CD14-positive monocyte (primary cell): Measurements from ENCODE around the gene ACSL6. TPM values are rescaled to one million over a fixed set of nuclear protein-coding genes. Genes with fewer than 3 reads are reported as not detected.

Experiments used
- DNase-seq, 3 donors: peaks; one replicate each; pipeline ENCODE4 v3.0.0-alpha.2; 2011 to 2022
- H2AFZ ChIP-seq: 2 replicates; pipeline ENCODE4 v1.6.0; 2012; ENCODE audit warnings: mild to moderate bottlenecking, low read depth, low read length, inconsistent platforms; ENCODE audit not compliant: insufficient read depth, poor library complexity, severe bottlenecking
- H3K27ac ChIP-seq, 2 donors: 1 replicate in 1 of 2; 2 replicates in 1 of 2; pipeline ENCODE4 v1.5.1; 2012 to 2013; ENCODE audit warnings: low read length in 2 of 2, control low read depth in 1 of 2, inconsistent platforms in 1 of 2, low read depth in 1 of 2, mild to moderate bottlenecking in 1 of 2
- H3K27me3 ChIP-seq, 2 donors: one replicate each; pipeline versions ENCODE4 v1.6.0 to v1.6.1; 2011 to 2013; ENCODE audit warnings: low read length in 2 of 2; ENCODE audit not compliant: control insufficient read depth in 2 of 2, insufficient read depth in 2 of 2
- H3K36me3 ChIP-seq, 2 donors: replicated peaks in 1 of 2; 1 replicate in 1 of 2; 2 replicates in 1 of 2; pipeline versions ENCODE4 v1.5.1 to v1.6.1; 2012 to 2013; ENCODE audit warnings: low read length in 2 of 2, control low read depth in 1 of 2, inconsistent platforms in 1 of 2, mild to moderate bottlenecking in 1 of 2; ENCODE audit not compliant: insufficient read depth in 2 of 2, control insufficient read depth in 1 of 2
- H3K4me1 ChIP-seq, 2 donors: 1 replicate in 1 of 2; 2 replicates in 1 of 2; pipeline versions ENCODE4 v1.5.1 to v1.6.1; 2012 to 2013; ENCODE audit warnings: low read length in 2 of 2, control low read depth in 1 of 2, inconsistent platforms in 1 of 2, mild to moderate bottlenecking in 1 of 2, moderate library complexity in 1 of 2; ENCODE audit not compliant: insufficient read depth in 2 of 2, control insufficient read depth in 1 of 2
- H3K4me2 ChIP-seq: replicated peaks from 2 replicates; pipeline ENCODE3; 2012; ENCODE audit warnings: low read length, moderate library complexity, mild to moderate bottlenecking; ENCODE audit not compliant: poor library complexity, severe bottlenecking; ENCODE audit errors: extremely low read depth
- H3K4me3 ChIP-seq, 3 experiments: fragments of 200-600 bp in 1 of 3; sonication (generic) in 1 of 3; replicated peaks in 1 of 3; 1 replicate in 2 of 3; 2 replicates in 1 of 3; pipeline ENCODE4 v1.5.1; 2011 to 2013; ENCODE audit warnings: low read length in 3 of 3, mild to moderate bottlenecking in 3 of 3, control low read depth in 2 of 3, low read depth in 2 of 3, inconsistent platforms in 1 of 3, moderate library complexity in 1 of 3
- H3K79me2 ChIP-seq: 2 replicates; pipeline ENCODE4 v1.6.0; 2012; ENCODE audit warnings: mild to moderate bottlenecking, control low read depth, inconsistent platforms, low read length, moderate library complexity; ENCODE audit not compliant: insufficient read depth
- H3K9ac ChIP-seq: 2 replicates; pipeline ENCODE4 v1.6.0; 2017; ENCODE audit warnings: low read length, mild to moderate bottlenecking; ENCODE audit not compliant: insufficient read depth, poor library complexity, severe bottlenecking
- H3K9me3 ChIP-seq, 2 donors: replicated peaks in 1 of 2; 1 replicate in 1 of 2; 2 replicates in 1 of 2; pipeline versions ENCODE4 v1.5.1 to v1.6.1; 2012 to 2013; ENCODE audit warnings: low read length in 2 of 2, control low read depth in 1 of 2; ENCODE audit not compliant: control insufficient read depth in 1 of 2, insufficient read depth in 1 of 2
- H4K20me1 ChIP-seq: 2 replicates; pipeline ENCODE4 v1.6.0; 2012; ENCODE audit warnings: mild to moderate bottlenecking, low read length, control low read depth, moderate library complexity; ENCODE audit not compliant: insufficient read depth
- H3K27ac Mint-ChIP-seq, 7 donors: one replicate each; pipeline ENCODE4 v1.8.0; 2020; ENCODE audit warnings: mild to moderate bottlenecking in 7 of 7, mixed read lengths in 7 of 7, moderate library complexity in 6 of 7, inconsistent platforms in 2 of 7
- H3K27me3 Mint-ChIP-seq, 3 donors: one replicate each; pipeline ENCODE4 v1.8.0; 2021 to 2022; ENCODE audit warnings: low read depth in 3 of 3, mild to moderate bottlenecking in 3 of 3, mixed read lengths in 3 of 3, moderate library complexity in 3 of 3, inconsistent platforms in 1 of 3
- H3K36me3 Mint-ChIP-seq, 2 donors: one replicate each; pipeline ENCODE4 v1.8.0; 2020; ENCODE audit warnings: mixed read lengths in 2 of 2, inconsistent platforms in 1 of 2, mild to moderate bottlenecking in 1 of 2
- H3K4me1 Mint-ChIP-seq: one replicate; pipeline ENCODE4 v1.8.0; 2020; ENCODE audit warnings: mild to moderate bottlenecking, mixed read lengths
- H3K4me3 Mint-ChIP-seq, 2 donors: one replicate each; pipeline ENCODE4 v1.8.0; 2020; ENCODE audit warnings: mild to moderate bottlenecking in 2 of 2, mixed read lengths in 2 of 2, moderate library complexity in 1 of 2
- H3K9me3 Mint-ChIP-seq, 7 donors: one replicate each; pipeline ENCODE4 v1.8.0; 2020 to 2022; ENCODE audit warnings: mixed read lengths in 7 of 7, mild to moderate bottlenecking in 6 of 7, moderate library complexity in 6 of 7, inconsistent platforms in 2 of 7
- CTCF ChIP-seq: fragments of 200-600 bp; IDR thresholded peaks from one replicate; pipeline ENCODE4 v1.8.0; 2022; ENCODE audit warnings: antibody characterized with exemption, mild to moderate bottlenecking
- WGBS: methylation state at CpG from one replicate; pipeline ENCODE4 v1.1.5; 2013; ENCODE audit warnings: missing lambda C conversion rate; ENCODE audit not compliant: insufficient coverage; 5-methylcytosine and 5-hydroxymethylcytosine counted together
- intact Hi-C, 2 donors: fragments of 100-400 bp; cut with micrococcal nuclease; formaldehyde crosslinking; loops; one replicate each; pipeline versions ENCODE4 v1.15.0 to v1.15.1; 2023
- polyA plus RNA-seq, 3 donors: library from polyadenylated mRNA; depleted of rRNA in 1 of 3; unstranded in 2 of 3; stranded (reverse) in 1 of 3; fragments of 300-500 nt in 2 of 3; fragments of >200 nt in 1 of 3; fragmentation: Illumina TruSeq in 2 of 3; gene quantifications; 1 replicate in 2 of 3; 2 replicates in 1 of 3; pipeline ENCODE4 v1.2.3, GENCODE V29; 2012 to 2021

The ACSL6 gene
- polyA plus RNA-seq, 3 donors, result 0.45 TPM; not detected in 2

GRCh38 chr5:132010645-132010988 is 841 bp downstream of the ACSL6 start:
- no peaks in the 10 kb centered on the region for H3K79me2 ChIP-seq
- H3K4me2 ChIP-seq, result no peak overlapping the region
- Mint-ChIP-seq H3K36me3 (peaks cover 0 to 2% of the 10 kb centered on the region in 2 donors), H3K9me3 (peaks cover 0 to 12% (median 5%) of the 10 kb centered on the region in 7 donors), H3K27me3 (peaks cover 45 to 69% (median 52%) of the 10 kb centered on the region in 3 donors), H3K4me1 (peaks cover 9% of the 10 kb centered on the region), H3K4me3 (peak overlapping the region; percentile 28 to 84), H3K27ac (no peak overlapping the region)
- no peak overlapping the region for H3K27ac ChIP-seq
- 91% methylated on average over 5 of the region's 6 CpGs for WGBS
- no peaks in the 10 kb centered on the region for H3K36me3 ChIP-seq
- H4K20me1 ChIP-seq, result no peaks in the 10 kb centered on the region
- no peak for DNase-seq
- intact Hi-C loops, result no loop called here
- no peak overlapping the region for H3K4me3 ChIP-seq
- no peak overlapping the region for H3K9ac ChIP-seq
- peaks cover 6 to 11% of the 10 kb centered on the region in 2 donors for H3K4me1 ChIP-seq
- no peak overlapping the region for H2AFZ ChIP-seq
- H3K27me3 ChIP-seq, result peaks cover 41 to 65% of the 10 kb centered on the region in 2 donors
- H3K9me3 ChIP-seq, result peaks cover 0 to 14% of the 10 kb centered on the region in 2 donors
- TF ChIP-seq CTCF, result no peak

DNA sequence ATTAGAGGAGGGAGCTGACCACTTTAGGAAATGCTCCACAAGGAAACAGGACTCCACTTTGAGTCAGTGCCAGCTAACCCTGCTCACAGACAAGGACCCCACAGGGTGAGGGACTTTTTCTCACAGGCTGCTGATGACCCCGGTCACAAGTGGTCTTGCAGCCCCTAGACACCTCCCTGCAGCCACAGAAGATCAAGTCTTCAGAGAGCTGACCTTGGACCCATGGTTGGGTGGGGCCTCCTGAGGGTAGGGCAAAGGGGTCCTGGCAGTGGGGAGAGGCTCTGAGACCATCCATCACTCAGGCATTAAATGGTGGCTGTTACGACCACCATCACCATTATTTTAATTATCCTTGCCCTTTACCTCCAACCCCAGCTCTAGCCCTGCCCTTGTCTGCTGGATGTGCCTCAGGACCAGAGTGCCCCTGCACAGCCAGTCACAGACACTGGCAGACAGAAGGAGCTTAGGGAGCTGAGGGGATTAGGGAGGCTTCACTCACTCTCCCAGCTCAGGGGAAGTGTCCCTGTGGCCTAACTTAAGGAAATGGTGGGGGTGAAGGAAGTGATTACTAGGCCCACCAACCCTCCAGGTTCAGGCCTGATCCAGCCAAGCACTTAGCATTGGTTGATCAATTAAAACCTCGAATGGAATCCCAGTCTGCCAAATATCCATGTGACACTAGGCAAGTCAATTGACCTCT is 1.6 kb downstream of the ACSL6 start:
- Mint-ChIP-seq H3K27ac (no peak overlapping the region), H3K4me3 (no peak overlapping the region), H3K36me3 (peaks cover 0 to 2% of the 10 kb centered on the region in 2 donors), H3K9me3 (peaks cover 0 to 12% (median 5%) of the 10 kb centered on the region in 7 donors), H3K4me1 (peaks cover 9% of the 10 kb centered on the region), H3K27me3 (peaks cover 40 to 62% (median 48%) of the 10 kb centered on the region in 3 donors)
- Histone ChIP-seq H2AFZ (no peak overlapping the region), H3K9ac (no peak overlapping the region), H3K4me1 (peaks cover 6 to 11% of the 10 kb centered on the region in 2 donors), H3K9me3 (peaks cover 0 to 14% of the 10 kb centered on the region in 2 donors), H3K27ac (no peak overlapping the region), H4K20me1 (no peaks in the 10 kb centered on the region), H3K4me3 (no peak overlapping the region), H3K79me2 (no peaks in the 10 kb centered on the region), H3K4me2 (no peak overlapping the region), H3K27me3 (peaks cover 41 to 62% of the 10 kb centered on the region in 2 donors), H3K36me3 (no peaks in the 10 kb centered on the region)
- no peak for DNase-seq
- TF ChIP-seq CTCF, result no peak
- WGBS, result 100% methylated on average over 1 of the region's 3 CpGs
- intact Hi-C loops, result loop anchor here in 1 of 2 donors (2.0 to 10.0 kb wide), 3 partner anchors 195 to 585 kb away; no protein-coding TSS in a partner anchor
